Measurements from ENCODE around the gene ADAM15.

GRCh38 chr1:155051342-155051776 is 243 bp downstream of the ADAM15 start:
- no peak for TF ChIP-seq CTCF (IDR thresholded peaks at IDR 0.05)
- peak; percentile 37; the same call in 1 of the 2 replicates for TF ChIP-seq POLR2AphosphoS5 (IDR thresholded peaks at IDR 0.05; ENCODE audit: low read depth, low read length)
- no peak for TF ChIP-seq EP300 (IDR thresholded peaks at IDR 0.05; ENCODE audit: borderline replicate concordance in 1 of 2, low read depth in 1 of 2, low read length in 1 of 2)
- TF ChIP-seq MAX (IDR thresholded peaks at IDR 0.05; ENCODE audit: low read depth): no peak
- TF ChIP-seq ELF1 (IDR thresholded peaks at IDR 0.05): no peak
- TF ChIP-seq SMC3 (IDR thresholded peaks at IDR 0.05; ENCODE audit: low read depth, low read length): 0 out of 2 replicates have a peak, but pooled peaks have one; percentile 1
- no peak for TF ChIP-seq TCF12 (IDR thresholded peaks at IDR 0.05)
- no peak for TF ChIP-seq SIN3A (IDR thresholded peaks at IDR 0.05; ENCODE audit: borderline replicate concordance, low read depth, low read length)
- TF ChIP-seq RCOR1 (IDR thresholded peaks at IDR 0.05; ENCODE audit: low read length): no peak

Data from SK-N-SH (cell line).